ENCODE results near the gene PLB1. TPM values are rescaled to one million over a fixed set of nuclear protein-coding genes. Genes with fewer than 3 reads are reported as not detected.

The PLB1 gene
- total and polyA plus RNA-seq, 9 of the 15 experiments (the other 6 are each of a cell fraction or from before 2014, with no cell fraction given) = 0.01 to 0.09 (median 0.07) TPM; not detected in 2

DNA sequence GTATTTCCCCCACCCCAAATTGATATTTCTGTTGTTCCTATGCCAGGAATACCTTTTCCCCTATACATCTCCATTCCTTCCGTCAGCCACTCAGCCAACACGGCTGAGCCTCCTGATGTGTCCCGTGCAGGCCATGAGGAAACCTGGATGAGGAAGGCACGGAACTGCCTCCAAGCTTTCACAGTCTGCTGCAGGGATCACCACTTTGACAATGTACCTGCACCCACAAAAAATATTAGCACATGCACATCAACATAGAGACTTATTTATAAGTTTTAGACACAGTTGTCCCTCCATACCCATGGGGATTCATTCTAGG is 154.4 kb downstream of the PLB1 start:
- no peaks in the 10 kb centered on the region for H3K79me2 ChIP-seq (ENCODE audit: control insufficient read depth, insufficient read depth, low read length)
- ATAC-seq (no peak), FAIRE-seq (no peak), DNase-seq (ENCODE audit: extremely low read depth in 1 of 4, low spot score in 3 of 4) (no peak)
- CTCF ChIA-PET (ENCODE audit: low intra/inter-chr PET ratio) = no interaction called here
- H3K4me2 ChIP-seq (ENCODE audit: insufficient read depth, low read length) = no peak overlapping the region
- no peak overlapping the region for H3K4me3 ChIP-seq
- no TSS peak for BruUV-seq (replicated peaks)
- no peaks in the 10 kb centered on the region for H3K9me3 ChIP-seq (replicated peaks; ENCODE audit: control insufficient read depth, insufficient read depth, low read depth, low read length)
- no peaks in the 10 kb centered on the region for H3K9me1 ChIP-seq (ENCODE audit: control insufficient read depth, insufficient read depth, low read length)
- peaks cover 0 to 5% of the 10 kb centered on the region in 2 experiments; a peak in 1 of 5 replicates for H3K4me1 ChIP-seq (replicated peaks in 1 of 2; ENCODE audit: control insufficient read depth in 2 of 2, insufficient read depth in 2 of 2, low read length in 2 of 2)
- H3K27me3 ChIP-seq (ENCODE audit: control insufficient read depth in 2 of 2, insufficient read depth in 2 of 2, low read length in 2 of 2) = peaks cover 0 to under 1% of the 10 kb centered on the region in 2 experiments; a peak in 2 of 5 replicates
- no peaks in the 10 kb centered on the region for H4K20me1 ChIP-seq (replicated peaks; ENCODE audit: control insufficient read depth, insufficient read depth, low read length)
- H3K36me3 ChIP-seq (ENCODE audit: control insufficient read depth, insufficient read depth, low read length) = no peaks in the 10 kb centered on the region
- POLR2A ChIA-PET = interaction anchor here (0.5 to 1.4 kb wide), 2 partner anchors 112 to 244 kb away, joined by 4 read pairs; partner anchors contain the start of gene WDR43
- intact Hi-C loops (cut with micrococcal nuclease) (no loop called here), in situ Hi-C loops (cut with MboI) (no loop called here)
- H2AFZ ChIP-seq (ENCODE audit: low read depth, low read length) = no peak overlapping the region
- H3K27ac ChIP-seq (ENCODE audit: extremely low read depth, low read depth, low read length) = no peak overlapping the region
- 17% methylated on average over 4 of the region's 4 CpGs for WGBS (ENCODE audit: insufficient coverage, low coverage, missing lambda C conversion rate)
- H3K9ac ChIP-seq (ENCODE audit: insufficient read depth in 1 of 2, low read depth in 2 of 2, low read length in 2 of 2) = no peak overlapping the region
- TF ChIP-seq FOSL1 (tag; conservative IDR thresholded peaks at IDR 0.05) = no peak
- TF ChIP-seq, protein P1, sequence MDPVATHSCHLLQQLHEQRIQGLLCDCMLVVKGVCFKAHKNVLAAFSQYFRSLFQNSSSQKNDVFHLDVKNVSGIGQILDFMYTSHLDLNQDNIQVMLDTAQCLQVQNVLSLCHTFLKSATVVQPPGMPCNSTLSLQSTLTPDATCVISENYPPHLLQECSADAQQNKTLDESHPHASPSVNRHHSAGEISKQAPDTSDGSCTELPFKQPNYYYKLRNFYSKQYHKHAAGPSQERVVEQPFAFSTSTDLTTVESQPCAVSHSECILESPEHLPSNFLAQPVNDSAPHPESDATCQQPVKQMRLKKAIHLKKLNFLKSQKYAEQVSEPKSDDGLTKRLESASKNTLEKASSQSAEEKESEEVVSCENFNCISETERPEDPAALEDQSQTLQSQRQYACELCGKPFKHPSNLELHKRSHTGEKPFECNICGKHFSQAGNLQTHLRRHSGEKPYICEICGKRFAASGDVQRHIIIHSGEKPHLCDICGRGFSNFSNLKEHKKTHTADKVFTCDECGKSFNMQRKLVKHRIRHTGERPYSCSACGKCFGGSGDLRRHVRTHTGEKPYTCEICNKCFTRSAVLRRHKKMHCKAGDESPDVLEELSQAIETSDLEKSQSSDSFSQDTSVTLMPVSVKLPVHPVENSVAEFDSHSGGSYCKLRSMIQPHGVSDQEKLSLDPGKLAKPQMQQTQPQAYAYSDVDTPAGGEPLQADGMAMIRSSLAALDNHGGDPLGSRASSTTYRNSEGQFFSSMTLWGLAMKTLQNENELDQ (CRISPR knock-in tag; IDR thresholded peaks at IDR 0.05; ENCODE audit: borderline replicate concordance) = no peak
- TF ChIP-seq SMAD2 (IDR thresholded peaks at IDR 0.05; ENCODE audit: low read depth, low read length) = no peak
- no peak for TF ChIP-seq RBM22 (IDR thresholded peaks at IDR 0.05; ENCODE audit: low read depth, low read length, poor library complexity, severe bottlenecking)
- TF ChIP-seq NFRKB (IDR thresholded peaks at IDR 0.05; ENCODE audit: low read depth) = no peak
- TF ChIP-seq, protein P2, sequence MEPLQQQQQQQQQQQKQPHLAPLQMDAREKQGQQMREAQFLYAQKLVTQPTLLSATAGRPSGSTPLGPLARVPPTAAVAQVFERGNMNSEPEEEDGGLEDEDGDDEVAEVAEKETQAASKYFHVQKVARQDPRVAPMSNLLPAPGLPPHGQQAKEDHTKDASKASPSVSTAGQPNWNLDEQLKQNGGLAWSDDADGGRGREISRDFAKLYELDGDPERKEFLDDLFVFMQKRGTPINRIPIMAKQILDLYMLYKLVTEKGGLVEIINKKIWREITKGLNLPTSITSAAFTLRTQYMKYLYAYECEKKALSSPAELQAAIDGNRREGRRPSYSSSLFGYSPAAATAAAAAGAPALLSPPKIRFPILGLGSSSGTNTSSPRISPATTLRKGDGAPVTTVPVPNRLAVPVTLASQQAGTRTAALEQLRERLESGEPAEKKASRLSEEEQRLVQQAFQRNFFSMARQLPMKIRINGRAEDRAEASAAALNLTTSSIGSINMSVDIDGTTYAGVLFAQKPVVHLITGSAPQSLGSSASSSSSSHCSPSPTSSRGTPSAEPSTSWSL (CRISPR knock-in tag; IDR thresholded peaks at IDR 0.05; ENCODE audit: borderline replicate concordance) = no peak
- TF ChIP-seq ZNF584 (CRISPR knock-in tag; IDR thresholded peaks at IDR 0.05; ENCODE audit: low read depth) = no peak
- TF ChIP-seq ARID1B (IDR thresholded peaks at IDR 0.05) = no peak
- TF ChIP-seq, protein P3, sequence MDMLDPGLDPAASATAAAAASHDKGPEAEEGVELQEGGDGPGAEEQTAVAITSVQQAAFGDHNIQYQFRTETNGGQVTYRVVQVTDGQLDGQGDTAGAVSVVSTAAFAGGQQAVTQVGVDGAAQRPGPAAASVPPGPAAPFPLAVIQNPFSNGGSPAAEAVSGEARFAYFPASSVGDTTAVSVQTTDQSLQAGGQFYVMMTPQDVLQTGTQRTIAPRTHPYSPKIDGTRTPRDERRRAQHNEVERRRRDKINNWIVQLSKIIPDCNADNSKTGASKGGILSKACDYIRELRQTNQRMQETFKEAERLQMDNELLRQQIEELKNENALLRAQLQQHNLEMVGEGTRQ (CRISPR knock-in tag; IDR thresholded peaks at IDR 0.05) = no peak
- TF ChIP-seq ZNF586 (CRISPR knock-in tag; conservative IDR thresholded peaks at IDR 0.05) = no peak
- TF ChIP-seq HSF4 (CRISPR knock-in tag; IDR thresholded peaks at IDR 0.05; ENCODE audit: borderline replicate concordance) = no peak
- TF ChIP-seq PHB (CRISPR knock-in tag; IDR thresholded peaks at IDR 0.05) = no peak
- TF ChIP-seq, protein P4, sequence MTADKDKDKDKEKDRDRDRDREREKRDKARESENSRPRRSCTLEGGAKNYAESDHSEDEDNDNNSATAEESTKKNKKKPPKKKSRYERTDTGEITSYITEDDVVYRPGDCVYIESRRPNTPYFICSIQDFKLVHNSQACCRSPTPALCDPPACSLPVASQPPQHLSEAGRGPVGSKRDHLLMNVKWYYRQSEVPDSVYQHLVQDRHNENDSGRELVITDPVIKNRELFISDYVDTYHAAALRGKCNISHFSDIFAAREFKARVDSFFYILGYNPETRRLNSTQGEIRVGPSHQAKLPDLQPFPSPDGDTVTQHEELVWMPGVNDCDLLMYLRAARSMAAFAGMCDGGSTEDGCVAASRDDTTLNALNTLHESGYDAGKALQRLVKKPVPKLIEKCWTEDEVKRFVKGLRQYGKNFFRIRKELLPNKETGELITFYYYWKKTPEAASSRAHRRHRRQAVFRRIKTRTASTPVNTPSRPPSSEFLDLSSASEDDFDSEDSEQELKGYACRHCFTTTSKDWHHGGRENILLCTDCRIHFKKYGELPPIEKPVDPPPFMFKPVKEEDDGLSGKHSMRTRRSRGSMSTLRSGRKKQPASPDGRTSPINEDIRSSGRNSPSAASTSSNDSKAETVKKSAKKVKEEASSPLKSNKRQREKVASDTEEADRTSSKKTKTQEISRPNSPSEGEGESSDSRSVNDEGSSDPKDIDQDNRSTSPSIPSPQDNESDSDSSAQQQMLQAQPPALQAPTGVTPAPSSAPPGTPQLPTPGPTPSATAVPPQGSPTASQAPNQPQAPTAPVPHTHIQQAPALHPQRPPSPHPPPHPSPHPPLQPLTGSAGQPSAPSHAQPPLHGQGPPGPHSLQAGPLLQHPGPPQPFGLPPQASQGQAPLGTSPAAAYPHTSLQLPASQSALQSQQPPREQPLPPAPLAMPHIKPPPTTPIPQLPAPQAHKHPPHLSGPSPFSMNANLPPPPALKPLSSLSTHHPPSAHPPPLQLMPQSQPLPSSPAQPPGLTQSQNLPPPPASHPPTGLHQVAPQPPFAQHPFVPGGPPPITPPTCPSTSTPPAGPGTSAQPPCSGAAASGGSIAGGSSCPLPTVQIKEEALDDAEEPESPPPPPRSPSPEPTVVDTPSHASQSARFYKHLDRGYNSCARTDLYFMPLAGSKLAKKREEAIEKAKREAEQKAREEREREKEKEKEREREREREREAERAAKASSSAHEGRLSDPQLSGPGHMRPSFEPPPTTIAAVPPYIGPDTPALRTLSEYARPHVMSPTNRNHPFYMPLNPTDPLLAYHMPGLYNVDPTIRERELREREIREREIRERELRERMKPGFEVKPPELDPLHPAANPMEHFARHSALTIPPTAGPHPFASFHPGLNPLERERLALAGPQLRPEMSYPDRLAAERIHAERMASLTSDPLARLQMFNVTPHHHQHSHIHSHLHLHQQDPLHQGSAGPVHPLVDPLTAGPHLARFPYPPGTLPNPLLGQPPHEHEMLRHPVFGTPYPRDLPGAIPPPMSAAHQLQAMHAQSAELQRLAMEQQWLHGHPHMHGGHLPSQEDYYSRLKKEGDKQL (CRISPR knock-in tag; IDR thresholded peaks at IDR 0.05; ENCODE audit: borderline replicate concordance) = no peak

All from K562 (cell line).